NCI-H1092 treated with DMSO at 0.1 percent for 48 hours (cell line): ENCODE data around the gene OR5D16.
"Not testable (repeated sequence)": the region's sequence is repeated elsewhere in the genome, so short reads cannot be mapped to it uniquely, and the experiment has no call there.

ENCODE experiments used
- DNase-seq: peaks from one replicate; lab custom pipeline; 2025; lab: John Stamatoyannopoulos, UW

OR5D16 gene

GRCh38 chr11:55838452-55838851 is at the start of gene OR5D16:
Gene OR5D16, plus strand, starts transcription at chr11:55838752. Its CDS starts 0 bp downstream, at chr11:55838752.
- no peak for DNase-seq

- no peak for DNase-seq
These were observed 46.9 kb upstream of the OR5D16 start for GRCh38 chr11:55791606-55792005.

DNA sequence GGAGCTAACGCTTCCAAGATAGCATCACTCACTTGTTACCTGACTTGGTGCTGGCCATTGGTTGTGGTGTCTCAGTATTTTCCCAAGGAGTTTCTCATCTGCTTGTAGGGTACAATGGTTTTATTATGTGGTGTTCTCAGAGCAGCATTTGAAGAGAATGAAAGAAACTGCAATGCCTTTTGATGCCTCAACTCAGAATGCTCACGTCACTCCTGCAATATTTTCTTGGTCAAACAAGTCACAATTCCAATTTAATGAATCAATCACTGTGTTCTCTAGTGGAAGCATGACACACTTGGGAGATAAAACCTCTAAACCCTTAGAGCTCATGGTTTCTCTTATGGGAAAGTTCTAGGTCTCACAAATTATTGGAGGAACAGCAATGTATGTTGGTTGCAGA is 45.2 kb upstream of the OR5D16 start:
- DNase-seq: no peak

- DNase-seq: no peak
These were observed 43.3 kb upstream of the OR5D16 start, which contains the start of gene OR5D14 for GRCh38 chr11:55795256-55795655. Gene OR5D14, plus strand, starts transcription at chr11:55795556. Its CDS starts 0 bp downstream, at chr11:55795556.

DNA sequence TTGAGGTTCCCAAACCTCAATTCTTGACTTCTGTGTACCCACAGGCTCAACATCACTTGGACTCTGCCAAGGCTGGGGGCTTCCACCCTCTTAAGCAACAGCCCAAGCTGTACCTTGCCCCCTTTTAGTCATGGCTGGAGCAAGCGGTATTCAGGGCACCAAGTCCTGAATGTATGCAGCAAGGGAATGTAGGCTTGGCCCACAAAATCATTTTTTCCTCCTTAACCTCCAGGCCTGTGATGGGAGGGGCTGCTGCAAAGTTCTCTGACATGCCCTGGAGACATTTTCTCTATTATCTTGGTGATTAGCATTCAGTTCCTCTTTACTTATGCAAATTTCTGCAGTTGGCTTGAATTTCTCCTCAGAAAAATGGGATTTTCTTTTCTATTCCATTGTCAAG is 32.3 kb upstream of the OR5D16 start:
- no peak for DNase-seq

DNA sequence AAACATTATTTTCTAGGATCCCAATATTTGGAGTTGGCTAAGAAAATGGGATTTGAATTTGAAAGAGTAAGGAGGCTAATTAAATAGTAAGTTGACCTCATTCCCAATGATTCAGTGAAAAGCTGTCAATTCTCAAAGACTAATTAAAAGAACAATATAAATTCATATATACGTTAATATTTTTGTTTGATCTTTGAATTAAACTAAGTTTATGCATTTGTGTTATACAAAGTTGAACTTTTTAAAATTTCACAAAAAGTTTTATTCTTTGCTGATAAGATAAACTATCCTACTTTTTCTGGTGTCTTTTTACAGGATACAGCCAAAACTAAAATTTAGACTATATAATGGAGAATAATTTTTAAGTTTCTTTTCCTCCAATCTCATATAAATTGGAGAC is 27.5 kb upstream of the OR5D16 start, which contains the start of gene OR5L1:
Gene OR5L1, plus strand, starts transcription at position 301 of the 400 bp plus-strand sequence. CDS start 100 bp downstream, outside the sequence.
- no peak for DNase-seq

DNA sequence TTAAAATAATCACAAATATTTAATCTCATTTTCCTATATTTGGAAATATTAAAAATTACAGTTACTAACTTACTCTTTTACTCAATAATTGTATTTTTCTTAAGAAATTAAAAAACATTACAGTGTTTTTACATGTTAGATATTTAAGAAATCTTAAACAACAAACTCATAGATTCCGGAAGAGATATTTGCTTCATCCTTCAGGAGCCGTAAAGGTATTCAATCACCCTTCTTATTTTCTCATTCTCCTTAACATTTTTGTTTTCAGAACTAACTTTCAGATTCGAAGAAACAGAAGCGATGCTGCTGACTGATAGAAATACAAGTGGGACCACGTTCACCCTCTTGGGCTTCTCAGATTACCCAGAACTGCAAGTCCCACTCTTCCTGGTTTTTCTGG is 19.2 kb upstream of the OR5D16 start, which contains the start of gene OR5D18:
Gene OR5D18, plus strand, starts transcription at position 301 of the 400 bp plus-strand sequence. Its CDS starts 0 bp downstream, at position 301.
- no peak for DNase-seq

- no peak for DNase-seq
These were observed 11.6 kb upstream of the OR5D16 start, which contains the start of gene OR5L2 for GRCh38 chr11:55826919-55827318. Gene OR5L2, plus strand, starts transcription at chr11:55827219. Its CDS starts 0 bp downstream, at chr11:55827219.

DNA sequence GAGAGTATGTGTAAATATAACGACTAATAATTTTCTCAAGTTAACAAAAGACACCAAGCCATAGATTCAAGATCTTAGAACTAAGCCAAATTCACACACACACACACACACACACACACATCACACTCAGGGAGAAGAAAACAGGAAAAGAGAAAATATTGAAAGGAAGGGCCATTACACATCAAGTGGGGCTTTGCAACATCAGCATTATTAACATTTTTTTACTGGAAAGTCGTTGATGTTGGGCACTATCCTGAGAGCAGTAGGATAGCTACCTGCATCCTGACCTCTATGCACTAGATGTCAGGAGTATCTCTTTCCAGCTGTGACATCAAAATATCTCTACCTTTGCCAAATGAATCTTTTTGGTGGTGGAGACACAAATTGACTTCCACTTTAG is 8.9 kb downstream of the OR5D16 start:
- DNase-seq: no peak

- DNase-seq: no peak
These were observed 10.5 kb downstream of the OR5D16 start for GRCh38 chr11:55849037-55849436.

- no peak for DNase-seq
These were observed 13.6 kb downstream of the OR5D16 start for GRCh38 chr11:55852141-55852540.

- no peak for DNase-seq
These were observed 16.2 kb downstream of the OR5D16 start for GRCh38 chr11:55854704-55855103.

DNA sequence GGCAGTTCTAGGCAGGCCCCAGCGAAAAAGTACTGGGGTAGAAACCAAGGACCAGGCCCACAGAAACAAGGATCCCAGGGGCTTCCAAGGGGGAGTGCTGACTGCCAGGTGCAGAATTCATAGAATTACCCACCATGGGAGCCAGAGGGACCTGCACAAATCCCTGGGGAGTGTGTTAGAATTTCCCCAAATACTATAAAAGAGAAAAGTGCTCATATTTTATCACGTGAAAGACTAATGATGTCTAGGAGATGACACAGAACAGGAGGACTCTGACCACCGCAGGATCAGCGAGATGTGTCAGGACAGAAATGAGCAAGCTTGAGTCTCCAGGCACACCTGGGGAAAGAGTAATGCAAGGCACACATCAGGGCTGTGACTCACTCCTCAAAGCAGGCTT is 28.8 kb downstream of the OR5D16 start:
- DNase-seq: not testable (repeated sequence)

GRCh38 chr11:55872731-55873130 is 34.2 kb downstream of the OR5D16 start:
- not testable (repeated sequence) for DNase-seq

- not testable (repeated sequence) for DNase-seq
These were observed 34.6 kb downstream of the OR5D16 start for GRCh38 chr11:55873146-55873545.

DNA sequence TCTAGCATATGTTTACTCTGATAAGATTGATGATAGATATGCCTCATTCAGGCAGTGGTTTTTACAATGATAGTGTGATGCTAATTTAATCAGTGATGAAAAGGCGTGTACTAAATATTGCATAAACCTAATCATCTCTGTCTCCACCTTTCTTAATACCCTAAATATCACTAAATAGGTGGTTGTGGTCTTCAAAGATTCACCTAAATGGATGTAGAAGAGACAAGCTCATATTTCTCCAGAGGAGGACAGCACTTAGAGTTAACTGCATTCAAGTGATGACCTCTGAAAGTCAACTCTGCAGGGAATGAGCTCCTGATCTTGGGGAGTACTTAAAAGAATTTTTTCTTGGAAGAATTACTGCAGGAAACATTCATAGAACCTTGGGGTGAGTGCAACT is 44.4 kb downstream of the OR5D16 start, which contains the start of gene TRIM51:
Gene TRIM51, plus strand, starts transcription at position 301 of the 400 bp plus-strand sequence. CDS start 2,132 bp downstream, outside the sequence.
- DNase-seq: not testable (repeated sequence)

- not testable (repeated sequence) for DNase-seq
These were observed 46.4 kb downstream of the OR5D16 start for GRCh38 chr11:55884995-55885394.

- not testable (repeated sequence) for DNase-seq
These were observed 46.9 kb downstream of the OR5D16 start for GRCh38 chr11:55885481-55885880.
